HL-60 (cell line): Measurements from ENCODE around the gene RTP2.

ENCODE experiments used
- DNase-seq, 2 experiments: peaks; one replicate each; pipeline ENCODE4 v3.0.0-alpha.2; 2010 to 2020; ENCODE audit warnings: low read depth in 1 of 2, low spot score in 1 of 2
- H3K27ac ChIP-seq: fragments of 250-450 bp; sonication (Bioruptor Pico); replicated peaks from 2 replicates; pipeline ENCODE4 v1.5.1; 2020; ENCODE audit warnings: mild to moderate bottlenecking, moderate library complexity
- H3K27me3 ChIP-seq: fragments of 250-450 bp; sonication (Bioruptor Pico); 2 replicates; pipeline ENCODE4 v1.5.1; 2021; ENCODE audit warnings: mild to moderate bottlenecking, moderate library complexity; ENCODE audit not compliant: insufficient read depth, poor library complexity, severe bottlenecking
- H3K4me3 ChIP-seq: replicated peaks from 2 replicates; pipeline ENCODE4 v1.5.1; 2011; ENCODE audit warnings: mild to moderate bottlenecking, control low read depth, low read length; ENCODE audit not compliant: insufficient read depth
- CTCF ChIP-seq: IDR thresholded peaks from one replicate; pipeline ENCODE4 v1.5.1; 2011; ENCODE audit warnings: low read length, control low read depth, inconsistent platforms; ENCODE audit not compliant: insufficient read depth
- GABPA ChIP-seq: IDR thresholded peaks from 2 replicates; pipeline ENCODE4 v1.6.1; 2012; ENCODE audit warnings: low read depth
- POLR2AphosphoS5 ChIP-seq: IDR thresholded peaks from 2 replicates; pipeline ENCODE4 v1.6.1; 2012; ENCODE audit warnings: low read depth
- REST ChIP-seq: IDR thresholded peaks from 2 replicates; pipeline ENCODE4 v1.6.1; 2012; ENCODE audit warnings: low read depth; ENCODE audit not compliant: insufficient replicate concordance
- SPI1 ChIP-seq: IDR thresholded peaks from 2 replicates; pipeline ENCODE4 v1.6.1; 2012; ENCODE audit warnings: low read depth, mild to moderate bottlenecking, borderline replicate concordance

RTP2 gene

GRCh38 chr3:187746059-187746441 is 43.7 kb upstream of the RTP2 start:
- Histone ChIP-seq H3K27me3 (no peaks in the 10 kb centered on the region), H3K27ac (no peak overlapping the region), H3K4me3 (peak overlapping the region; percentile 69)
- DNase-seq = no peak
- TF ChIP-seq POLR2AphosphoS5 = no peak
- no peak for TF ChIP-seq SPI1
- no peak for TF ChIP-seq CTCF
- TF ChIP-seq REST = no peak
- no peak for TF ChIP-seq GABPA

GRCh38 chr3:187745201-187746058 is 43.1 kb upstream of the RTP2 start, which contains the start of gene BCL6:
BCL6 (minus strand) TSS chr3:187745468; CDS start chr3:187733693, 11,775 bp downstream.
- no peak for TF ChIP-seq REST
- TF ChIP-seq POLR2AphosphoS5 = peak; percentile 60; the same call in 1 of the 2 replicates
- no peaks in the 10 kb centered on the region for H3K27me3 ChIP-seq
- DNase-seq = peak; percentile 88 to 93
- H3K4me3 ChIP-seq = peak within 1 kb of the TSS; percentile 69
- peak within 1 kb of the TSS; percentile 95 for H3K27ac ChIP-seq

GRCh38 chr3:187744169-187745151 is 42.1 kb upstream of the RTP2 start:
- H3K27me3 ChIP-seq = no peaks in the 10 kb centered on the region
- peak overlapping the region; percentile 69 for H3K4me3 ChIP-seq
- TF ChIP-seq POLR2AphosphoS5 = no peak
- no peak for TF ChIP-seq CTCF
- TF ChIP-seq GABPA = no peak
- TF ChIP-seq SPI1 = no peak
- peak overlapping the region; percentile 95 for H3K27ac ChIP-seq
- peak in 1 of 2 experiments; percentile 35 for DNase-seq
